ENCODE measurements around the gene TM4SF18.
A peak's percentile ranks its signal among the peaks of the same experiment; 100 is the strongest.
"Not testable (repeated sequence)": the region's sequence is repeated elsewhere in the genome, so short reads cannot be mapped to it uniquely, and the experiment has no call there.

The TM4SF18 gene, protein sequence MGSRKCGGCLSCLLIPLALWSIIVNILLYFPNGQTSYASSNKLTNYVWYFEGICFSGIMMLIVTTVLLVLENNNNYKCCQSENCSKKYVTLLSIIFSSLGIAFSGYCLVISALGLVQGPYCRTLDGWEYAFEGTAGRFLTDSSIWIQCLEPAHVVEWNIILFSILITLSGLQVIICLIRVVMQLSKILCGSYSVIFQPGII

DNA sequence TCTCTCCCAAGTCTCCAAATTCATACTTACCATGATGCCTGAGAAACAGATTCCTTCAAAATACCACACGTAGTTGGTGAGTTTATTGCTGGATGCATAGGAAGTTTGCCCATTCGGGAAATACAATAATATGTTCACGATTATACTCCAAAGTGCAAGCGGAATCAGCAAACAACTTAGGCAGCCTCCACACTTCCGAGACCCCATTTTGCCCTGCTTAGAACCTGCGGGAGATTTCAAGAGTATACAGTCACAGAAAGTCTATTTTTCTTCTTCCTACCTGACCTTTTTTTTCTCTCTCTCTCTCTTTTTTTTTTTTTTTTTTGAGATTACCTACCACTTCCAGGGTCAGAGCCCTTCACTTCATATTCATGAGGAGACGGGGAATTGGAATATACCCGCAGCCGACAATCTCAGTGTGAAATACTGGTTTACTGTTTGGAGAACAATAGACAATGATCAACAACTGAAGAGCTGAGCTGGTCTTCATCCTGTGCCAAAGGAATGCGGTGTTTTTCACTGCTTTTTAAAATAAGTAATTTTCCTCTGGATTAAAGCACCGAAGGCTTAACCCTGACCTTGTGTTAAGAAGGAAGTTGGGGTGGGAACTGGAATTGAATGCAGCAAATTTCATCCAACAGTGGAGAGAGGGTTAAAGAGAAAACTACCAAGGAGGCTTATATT is at the start of gene TM4SF18:
Gene TM4SF18, minus strand, starts transcription at position 461 of the 684 bp plus-strand sequence. Its CDS starts 254 bp downstream, at position 207.
- DNase-seq = no peak

GRCh38 chr3:149382518-149382917 is 49.1 kb upstream of the TM4SF18 start:
- no peak for DNase-seq

- DNase-seq = no peak
These were observed 48.6 kb upstream of the TM4SF18 start for GRCh38 chr3:149382101-149382467.

- no peak for DNase-seq
These were observed 48.0 kb upstream of the TM4SF18 start for GRCh38 chr3:149381173-149382100.

DNA sequence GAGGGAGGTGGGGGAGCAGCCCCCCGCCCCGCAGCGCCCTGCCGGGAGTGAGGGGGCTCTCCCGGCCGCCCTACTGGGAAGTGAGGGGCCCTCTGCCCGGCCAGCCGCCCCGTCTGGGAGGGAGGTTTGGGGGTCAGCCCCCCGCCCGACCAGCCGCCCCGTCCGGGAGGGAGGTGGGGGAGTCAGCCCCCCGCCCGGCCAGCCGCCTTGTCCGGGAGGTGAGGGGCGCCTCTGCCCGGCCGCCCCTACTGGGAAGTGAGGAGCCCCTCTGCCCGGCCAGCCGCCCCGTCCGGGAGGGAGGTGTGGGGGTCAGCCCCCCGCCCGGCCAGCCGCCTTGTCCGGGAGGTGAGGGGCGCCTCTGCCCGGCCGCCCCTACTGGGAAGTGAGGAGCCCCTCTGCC is 46.8 kb upstream of the TM4SF18 start:
- DNase-seq = not testable (repeated sequence)

- no peak for DNase-seq
These were observed 45.3 kb upstream of the TM4SF18 start for GRCh38 chr3:149378478-149379309.

DNA sequence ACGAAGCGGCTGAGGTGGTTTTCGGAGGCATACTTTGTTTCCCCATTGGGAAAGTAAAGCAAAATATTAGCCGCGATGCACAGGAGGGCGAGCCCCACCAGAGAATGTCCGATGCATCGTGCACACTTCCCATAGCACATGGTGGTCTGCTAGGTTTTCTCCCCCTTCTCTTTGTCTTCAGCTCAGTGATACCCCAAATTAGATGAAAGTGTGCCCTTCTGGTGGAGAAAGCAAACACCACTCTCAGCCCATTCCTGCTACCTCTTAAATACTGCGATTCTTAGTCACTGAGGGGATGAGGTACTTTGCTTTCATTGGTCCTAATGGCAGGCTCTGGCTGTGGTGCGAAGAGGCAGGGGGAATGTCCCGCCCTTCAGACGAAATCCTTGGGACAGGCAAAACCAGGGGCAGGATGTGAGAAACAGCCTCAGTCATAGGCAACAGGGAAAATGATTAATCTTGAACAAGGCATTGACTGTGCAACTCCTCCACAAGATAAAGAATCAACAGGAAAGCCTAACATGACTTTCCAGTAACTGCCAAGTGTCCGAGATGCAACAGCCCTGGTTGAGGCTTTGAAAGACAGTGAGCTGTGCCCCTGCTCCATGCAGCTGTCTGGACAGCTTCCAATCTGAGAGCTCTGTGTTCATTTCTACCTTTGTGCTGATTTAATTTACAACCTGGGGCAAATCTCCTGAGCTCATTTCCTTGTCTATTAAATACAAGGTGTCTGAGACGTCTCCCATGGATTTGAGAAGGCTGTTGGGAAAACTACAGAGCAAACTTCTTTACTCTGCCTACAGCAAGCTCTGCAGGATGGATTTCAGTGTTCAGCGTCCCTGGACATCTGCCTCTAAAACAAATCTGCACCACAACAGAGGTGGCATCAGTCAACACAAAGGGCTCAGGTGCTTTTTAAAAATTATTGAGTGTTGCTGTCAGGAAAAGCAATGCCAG is 44.2 kb upstream of the TM4SF18 start, which contains the start of gene TM4SF1:
Gene TM4SF1, minus strand, starts transcription at position 242 of the 957 bp plus-strand sequence. Its CDS starts 102 bp downstream, at position 140.
- peak; percentile 26 for DNase-seq

DNA sequence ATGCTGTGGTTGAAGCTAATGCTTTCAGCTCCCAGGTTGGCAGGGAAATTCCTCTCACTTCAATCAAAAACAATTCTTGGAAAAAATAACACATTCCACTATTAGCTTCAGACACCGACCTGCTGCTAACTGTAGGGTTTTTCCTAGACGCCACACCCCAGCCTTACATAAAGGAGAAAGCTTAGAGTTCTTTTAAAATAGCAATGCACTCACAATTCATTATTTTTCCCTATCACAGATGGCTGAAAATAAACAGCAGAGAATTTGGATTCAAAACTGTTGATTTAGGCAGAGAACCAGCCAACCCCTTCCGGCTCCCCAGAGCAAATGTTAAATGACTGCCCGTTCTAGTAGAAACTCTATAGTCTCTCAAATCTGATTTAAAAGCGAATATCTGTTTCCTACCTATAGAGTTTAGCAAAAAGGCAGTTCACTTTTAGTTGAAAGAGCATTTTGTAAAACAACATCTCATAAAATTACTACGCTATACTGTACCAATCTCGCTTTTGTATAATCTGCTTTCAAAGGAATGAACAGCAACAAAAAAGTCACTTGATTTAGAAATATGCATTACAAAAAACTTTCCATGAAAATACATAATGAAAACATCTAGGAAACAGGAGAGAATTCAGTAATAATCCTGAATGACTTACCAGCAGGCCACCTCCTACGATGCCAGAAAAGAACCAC is 43.4 kb upstream of the TM4SF18 start:
- DNase-seq = peak; percentile 67

GRCh38 chr3:149375501-149376196 is 42.2 kb upstream of the TM4SF18 start:
- DNase-seq = no peak

- no peak for DNase-seq
These were observed 41.5 kb upstream of the TM4SF18 start for GRCh38 chr3:149374793-149375500.

- DNase-seq = no peak
These were observed 41.0 kb upstream of the TM4SF18 start for GRCh38 chr3:149374391-149374790.

GRCh38 chr3:149373235-149374125 is 40.0 kb upstream of the TM4SF18 start:
- no peak for DNase-seq

DNA sequence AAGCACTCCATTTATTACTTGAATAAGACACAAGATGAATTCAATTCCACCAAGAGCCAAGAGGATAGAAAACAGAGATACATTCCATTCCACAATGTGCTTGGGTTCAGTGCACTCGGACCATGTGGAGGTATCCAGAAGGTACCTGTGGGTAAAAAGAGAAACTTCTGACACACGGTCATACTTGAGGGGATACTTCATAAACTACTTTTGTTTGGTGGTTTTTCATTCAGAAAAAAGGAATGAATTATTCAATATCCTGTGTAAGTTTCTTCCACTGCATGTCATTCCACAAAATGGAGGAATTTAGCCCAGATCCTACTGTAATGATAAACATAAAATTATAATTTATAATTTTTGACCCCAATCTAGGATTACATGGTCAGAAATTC is 38.3 kb upstream of the TM4SF18 start:
- no peak for DNase-seq

DNA sequence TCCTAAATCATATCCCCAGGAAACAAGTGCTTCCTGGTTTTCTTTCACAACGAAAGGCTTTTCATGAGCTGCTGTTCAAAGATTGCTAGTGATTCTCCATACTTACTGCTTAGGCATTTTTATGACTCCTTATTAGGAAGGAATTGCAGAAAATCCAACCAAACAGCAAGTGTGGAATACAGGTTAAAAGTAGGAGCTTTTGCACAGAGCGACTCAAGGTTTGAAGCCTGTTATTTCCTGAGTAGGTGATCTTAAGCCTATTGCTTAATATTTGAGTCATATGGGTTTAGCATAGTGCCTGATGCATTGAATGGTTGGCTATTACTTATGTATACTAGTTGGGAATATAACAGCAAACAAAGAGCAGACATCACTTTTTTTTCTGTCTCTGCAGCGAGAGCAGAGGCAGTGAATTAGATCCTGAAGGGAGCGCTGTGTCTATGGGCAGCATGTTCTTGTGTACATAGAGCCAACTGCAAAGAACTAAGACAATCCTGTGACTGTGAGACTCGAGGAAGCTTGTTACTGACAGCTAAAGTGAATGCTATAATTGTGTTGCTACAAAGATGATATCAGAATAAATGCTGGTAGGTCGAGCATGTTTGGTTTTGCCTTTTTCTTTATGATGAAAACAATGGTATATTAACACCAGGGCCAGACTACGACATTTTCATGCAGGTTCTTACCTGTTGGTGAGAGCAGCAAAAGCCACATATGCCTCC is 37.7 kb upstream of the TM4SF18 start:
- no peak for DNase-seq

- DNase-seq = no peak
These were observed 36.8 kb upstream of the TM4SF18 start for GRCh38 chr3:149369991-149370866.

GRCh38 chr3:149368674-149369497 is 35.5 kb upstream of the TM4SF18 start:
- DNase-seq = no peak

Data from NCI-H446 treated with DMSO at 0.1 percent for 48 hours (cell line).